ENCODE measurements around the gene NBPF11. TPM values are rescaled to one million over a fixed set of nuclear protein-coding genes. Genes with fewer than 3 reads are reported as not detected.
"Not testable (repeated sequence)": the region's sequence is repeated elsewhere in the genome, so short reads cannot be mapped to it uniquely, and the experiment has no call there.

NBPF11 gene
- polyA plus RNA-seq, 1 donor from 2014 or later, result 9.3 TPM

GRCh38 chr1:148086196-148086595 lies 65.9 kb downstream of the NBPF11 start:
- H3K9me3 Mint-ChIP-seq, H3K4me3 Mint-ChIP-seq, H3K27me3 Mint-ChIP-seq, H3K4me1 Mint-ChIP-seq, H3K27ac Mint-ChIP-seq, H3K36me3 Mint-ChIP-seq: not testable (repeated sequence)

GRCh38 chr1:148081205-148081604 lies 70.9 kb downstream of the NBPF11 start:
- not testable (repeated sequence) for H3K27ac Mint-ChIP-seq, H3K27me3 Mint-ChIP-seq, H3K36me3 Mint-ChIP-seq, H3K9me3 Mint-ChIP-seq, H3K4me3 Mint-ChIP-seq, H3K4me1 Mint-ChIP-seq

GRCh38 chr1:148078632-148079519 lies 73.2 kb downstream of the NBPF11 start:
- not testable (repeated sequence) for H3K27ac Mint-ChIP-seq, H3K27me3 Mint-ChIP-seq, H3K9me3 Mint-ChIP-seq, H3K36me3 Mint-ChIP-seq, H3K4me3 Mint-ChIP-seq, H3K4me1 Mint-ChIP-seq

GRCh38 chr1:148078090-148078489 lies 74.0 kb downstream of the NBPF11 start:
- H3K4me3 Mint-ChIP-seq, H3K27ac Mint-ChIP-seq, H3K36me3 Mint-ChIP-seq, H3K4me1 Mint-ChIP-seq, H3K9me3 Mint-ChIP-seq, H3K27me3 Mint-ChIP-seq: not testable (repeated sequence)

- H3K4me3 Mint-ChIP-seq, H3K27ac Mint-ChIP-seq, H3K9me3 Mint-ChIP-seq, H3K27me3 Mint-ChIP-seq, H3K4me1 Mint-ChIP-seq, H3K36me3 Mint-ChIP-seq: not testable (repeated sequence)
These were observed 74.6 kb downstream of the NBPF11 start for GRCh38 chr1:148077458-148077857.

GRCh38 chr1:148073392-148073791 lies 78.7 kb downstream of the NBPF11 start:
- H3K27me3 Mint-ChIP-seq, result not testable (repeated sequence)

GRCh38 chr1:148068606-148069005 lies 83.5 kb downstream of the NBPF11 start:
- not testable (repeated sequence) for H3K4me3 Mint-ChIP-seq, H3K4me1 Mint-ChIP-seq

More at GRCh38 chr1:148073392-148073791, 78.7 kb downstream of the NBPF11 start:
- not testable (repeated sequence) for H3K9me3 Mint-ChIP-seq, H3K36me3 Mint-ChIP-seq, H3K4me1 Mint-ChIP-seq, H3K4me3 Mint-ChIP-seq, H3K27ac Mint-ChIP-seq

GRCh38 chr1:148068201-148068600 lies 83.9 kb downstream of the NBPF11 start:
- not testable (repeated sequence) for H3K27ac Mint-ChIP-seq, H3K36me3 Mint-ChIP-seq, H3K4me3 Mint-ChIP-seq, H3K4me1 Mint-ChIP-seq, H3K9me3 Mint-ChIP-seq, H3K27me3 Mint-ChIP-seq

More at GRCh38 chr1:148068606-148069005, 83.5 kb downstream of the NBPF11 start:
- not testable (repeated sequence) for H3K9me3 Mint-ChIP-seq, H3K36me3 Mint-ChIP-seq, H3K27ac Mint-ChIP-seq, H3K27me3 Mint-ChIP-seq

- not testable (repeated sequence) for H3K36me3 Mint-ChIP-seq, H3K9me3 Mint-ChIP-seq, H3K4me1 Mint-ChIP-seq, H3K27me3 Mint-ChIP-seq, H3K27ac Mint-ChIP-seq
- H3K4me3 Mint-ChIP-seq, result peak overlapping the region in 2 of 4 donors; percentile 30 to 33
These were observed 91.8 kb downstream of the NBPF11 start for GRCh38 chr1:148060294-148060701.

- H3K4me3 Mint-ChIP-seq, H3K27ac Mint-ChIP-seq: not testable (repeated sequence)
These were observed 94.7 kb downstream of the NBPF11 start for GRCh38 chr1:148057384-148057783.

More at GRCh38 chr1:148057384-148057783, 94.7 kb downstream of the NBPF11 start:
- H3K9me3 Mint-ChIP-seq, H3K4me1 Mint-ChIP-seq, H3K27me3 Mint-ChIP-seq, H3K36me3 Mint-ChIP-seq: not testable (repeated sequence)

Other genes starting within 250 kb of the NBPF11 start
- gene GJA8, start 249.5 kb downstream of the NBPF11 start, polyA plus RNA-seq, result not detected
- gene GPR89B, start 223.9 kb downstream of the NBPF11 start, polyA plus RNA-seq, result 15.0 TPM